Renal pelvis (tissue), 4 donors: ENCODE measurements around the gene APBB1IP. TPM values are rescaled to one million over a fixed set of nuclear protein-coding genes. Genes with fewer than 3 reads are reported as not detected.
"Not testable (repeated sequence)": the region's sequence is repeated elsewhere in the genome, so short reads cannot be mapped to it uniquely, and the experiment has no call there.

ENCODE experiments used
- DNase-seq: peaks from one replicate; pipeline ENCODE4 v3.0.0-alpha.2; 2013
- polyA plus RNA-seq, 3 donors: library from polyadenylated mRNA; unstranded; fragments of 120-200 nt; gene quantifications; one replicate each; pipeline ENCODE4 v1.2.1, GENCODE V29; 2013; ENCODE audit not compliant: insufficient read length in 3 of 3

The APBB1IP gene
- polyA plus RNA-seq, 3 donors = 0.86 to 1.8 (median 1.3) TPM

DNA sequence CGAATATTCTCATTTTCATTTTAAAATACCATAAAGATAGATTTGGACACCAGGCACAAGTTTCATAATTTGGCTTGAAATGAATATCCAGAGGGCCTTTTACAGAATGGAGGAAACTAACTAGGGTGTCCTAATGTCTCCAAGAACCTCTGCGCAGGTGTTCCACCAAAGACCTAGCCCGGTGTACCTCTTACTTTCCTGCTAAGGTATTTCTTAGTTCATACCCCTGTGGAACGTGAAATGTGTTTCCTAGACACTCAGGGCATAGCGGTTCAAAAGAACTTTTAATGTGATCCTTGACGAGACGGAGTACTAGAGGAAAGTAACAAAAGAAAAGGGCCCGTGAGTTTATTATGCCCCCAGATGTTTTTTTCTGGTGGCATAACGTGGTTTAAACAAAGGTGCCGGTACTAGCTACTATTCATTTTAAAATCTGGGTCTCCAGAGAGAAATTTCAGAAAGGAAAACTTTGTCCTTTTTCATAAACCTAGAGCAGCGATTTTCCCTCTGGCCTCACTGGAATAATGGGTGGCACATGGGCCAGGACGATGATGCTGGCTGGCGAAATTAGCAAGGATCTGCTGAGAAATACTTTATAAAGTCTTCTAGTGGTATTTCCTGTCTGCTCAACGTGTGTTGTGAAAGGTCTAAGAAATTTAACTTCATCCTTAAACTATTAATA lies 1.4 kb downstream of the APBB1IP start:
- no peak for DNase-seq

GRCh38 chr10:26440088-26440470 lies 1.9 kb downstream of the APBB1IP start:
- no peak for DNase-seq

DNA sequence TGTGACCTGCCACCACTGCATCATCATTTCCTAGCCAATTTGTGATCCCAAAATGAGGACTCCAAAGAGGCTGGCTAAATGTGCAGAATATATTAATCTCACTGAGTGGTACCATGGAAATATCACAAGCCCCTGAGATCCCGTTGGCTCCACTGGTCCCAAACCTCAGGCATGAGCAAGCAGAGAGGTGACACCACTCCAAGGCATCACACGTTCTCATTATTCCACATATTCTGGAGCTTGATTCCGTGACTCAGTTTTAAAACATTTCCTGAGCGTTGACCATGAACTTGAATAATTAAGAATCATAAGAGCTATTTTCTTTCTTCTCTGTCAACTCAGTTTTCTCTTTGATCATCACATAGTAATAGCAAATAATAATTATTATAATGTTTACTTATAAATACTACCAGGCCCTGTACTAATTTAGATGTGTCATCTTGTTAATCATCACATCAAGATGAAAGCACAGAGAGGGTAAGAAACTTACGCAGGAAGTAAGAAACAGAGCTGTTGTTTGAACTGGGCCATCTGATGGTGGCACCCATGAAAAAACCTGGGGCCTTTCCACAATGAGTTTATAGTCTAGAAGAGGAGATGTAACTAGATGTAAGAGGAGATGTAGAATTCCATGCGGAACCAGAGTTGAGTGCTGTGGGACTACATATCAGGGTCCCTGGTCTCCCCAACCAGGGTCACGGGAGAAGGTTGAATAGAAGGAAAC lies 3.5 kb downstream of the APBB1IP start:
- DNase-seq = no peak

GRCh38 chr10:26445411-26446031 lies 7.4 kb downstream of the APBB1IP start:
- no peak for DNase-seq

DNA sequence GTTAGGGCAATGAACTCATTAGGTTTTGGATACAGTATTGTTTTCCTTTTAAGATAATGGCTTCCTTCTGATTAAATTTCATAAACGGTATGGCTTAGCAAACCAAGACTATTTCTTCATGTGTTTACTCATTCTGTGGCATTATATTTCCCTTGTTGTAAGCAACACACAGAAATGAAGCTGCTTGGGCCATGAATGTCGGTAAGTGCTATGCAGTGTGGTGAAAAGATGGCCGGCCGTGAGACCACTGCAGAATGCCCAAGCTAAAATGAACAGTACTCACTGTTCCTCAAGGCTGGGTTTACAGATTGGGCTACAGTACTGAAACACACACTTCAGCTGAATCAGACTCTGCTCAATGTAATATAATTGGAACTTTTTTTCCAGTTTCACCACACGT lies 8.1 kb downstream of the APBB1IP start:
- no peak for DNase-seq

DNA sequence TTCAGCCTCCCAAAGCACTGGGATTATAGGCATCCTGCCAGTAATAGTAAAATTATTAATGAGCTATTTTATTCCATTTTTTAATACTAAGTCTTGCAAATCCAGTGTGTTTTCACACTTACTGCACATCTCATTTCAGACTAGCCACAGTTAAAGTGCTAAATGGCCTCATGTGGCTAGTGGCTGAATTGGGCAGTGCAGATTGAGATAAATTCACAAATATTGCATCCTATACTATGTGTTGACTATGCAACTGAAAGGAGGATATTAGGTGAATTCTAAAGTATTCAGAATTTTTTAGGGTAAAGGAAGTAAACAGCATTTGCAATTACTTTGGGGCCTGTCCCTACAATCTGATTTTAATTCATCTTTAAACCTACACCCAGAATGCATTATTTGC lies 10.2 kb downstream of the APBB1IP start:
- DNase-seq = no peak

DNA sequence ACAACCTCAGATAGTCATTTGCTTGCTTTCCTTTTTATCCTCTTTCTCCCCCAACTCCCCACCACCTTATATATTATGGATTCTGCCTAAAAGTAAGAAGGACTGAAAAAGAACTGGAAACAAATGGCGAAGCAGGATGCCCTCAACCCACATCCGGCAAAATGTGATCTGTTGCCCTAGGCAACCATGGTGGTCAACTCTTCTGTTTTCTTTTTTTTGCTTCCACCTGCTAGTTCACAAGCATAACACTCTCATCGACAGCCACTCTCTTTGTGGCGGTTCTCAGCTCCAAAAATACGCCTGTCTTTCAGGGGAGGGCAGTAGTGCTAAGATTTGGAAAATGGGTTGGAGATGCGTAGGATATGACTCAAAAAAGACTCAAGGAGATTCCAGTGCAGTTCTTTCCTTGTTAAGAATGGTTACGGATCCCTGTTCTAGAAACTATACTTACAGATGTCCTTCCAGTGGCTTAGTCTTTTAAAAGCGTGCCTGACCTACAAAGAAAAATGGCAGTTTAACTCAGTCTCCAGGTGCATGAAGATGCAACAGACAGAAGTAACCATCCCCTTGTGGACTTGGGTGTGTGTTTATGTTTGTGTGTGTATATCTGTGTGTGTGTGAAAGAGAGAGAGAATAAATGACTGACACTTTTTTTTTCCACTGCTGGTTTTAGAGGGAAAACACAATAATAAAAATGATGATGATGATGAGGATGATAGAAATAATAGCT lies 10.7 kb downstream of the APBB1IP start:
- DNase-seq = no peak

- no peak for DNase-seq
Observed at GRCh38 chr10:26449726-26450125, 11.6 kb downstream of the APBB1IP start.

DNA sequence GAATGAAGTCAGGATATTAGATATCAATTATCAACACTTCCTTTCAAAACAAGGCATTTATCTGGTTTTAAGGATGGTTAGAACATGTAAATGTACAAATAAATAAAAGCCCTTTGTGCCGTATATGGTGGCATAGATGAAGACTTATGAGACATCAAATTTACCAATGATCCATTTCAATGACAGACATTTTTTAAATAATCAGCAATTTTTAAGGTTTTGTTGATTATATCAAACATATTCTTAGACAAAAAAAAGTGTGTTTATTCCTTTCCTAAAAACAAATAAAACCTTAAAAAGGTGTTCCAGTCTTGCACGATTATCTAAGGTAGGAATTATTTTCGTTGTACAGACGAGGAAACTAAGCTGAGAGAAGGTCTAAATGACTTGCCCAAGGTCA lies 13.8 kb downstream of the APBB1IP start:
- DNase-seq = no peak

- no peak for DNase-seq
Observed at GRCh38 chr10:26453850-26454249, 15.7 kb downstream of the APBB1IP start.

DNA sequence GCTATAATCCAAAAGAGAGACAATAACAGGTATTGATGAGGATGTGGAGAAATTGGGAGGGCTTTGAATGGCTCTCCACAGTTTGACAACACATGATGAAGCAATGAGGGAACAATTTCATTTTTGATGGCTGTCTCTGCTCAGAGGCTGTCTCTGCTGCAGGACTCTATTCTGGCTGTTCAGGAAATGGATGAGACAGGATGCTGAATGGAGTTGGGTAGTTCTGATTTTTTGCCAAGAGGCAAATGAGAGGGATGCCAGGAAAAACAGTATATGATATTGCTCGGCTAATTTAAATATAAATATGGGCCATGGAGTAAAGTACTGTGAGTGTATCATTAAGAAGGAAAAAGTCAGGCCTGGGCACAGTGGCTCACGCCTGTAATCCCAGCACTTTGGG lies 16.8 kb downstream of the APBB1IP start:
- no peak for DNase-seq

DNA sequence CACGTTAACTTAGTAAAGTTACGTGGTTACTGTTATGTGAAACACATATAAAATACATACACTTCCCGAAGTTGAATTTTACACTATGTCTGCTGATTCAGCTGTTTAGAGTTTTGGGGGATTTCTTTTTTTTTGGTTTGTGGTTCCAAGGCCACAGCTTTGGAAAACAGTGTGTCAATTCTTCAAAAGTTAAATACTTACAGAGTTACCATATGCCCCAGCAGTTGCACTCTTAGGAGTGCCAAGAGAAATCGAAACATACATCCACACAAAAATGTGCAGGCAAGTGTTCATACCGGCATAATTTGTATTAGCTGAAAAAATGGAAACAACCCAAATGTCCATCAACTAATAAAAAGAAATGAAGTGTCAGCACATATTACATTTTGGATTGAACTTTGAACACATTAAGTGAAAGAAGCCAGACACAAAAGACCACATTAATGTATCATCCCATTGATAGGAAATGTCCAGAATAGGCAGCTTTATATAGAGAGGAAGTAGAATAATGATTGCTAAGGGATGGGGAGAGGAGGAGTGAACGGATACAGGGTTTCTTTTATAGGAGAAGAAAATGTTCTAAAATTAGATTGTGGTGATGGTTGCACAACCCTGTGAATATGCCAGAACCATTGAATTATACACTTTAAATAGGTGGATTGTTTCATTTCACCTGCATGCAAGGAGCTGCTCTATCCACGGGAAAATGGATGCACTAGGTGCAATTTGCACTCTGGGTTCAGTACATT lies 17.6 kb downstream of the APBB1IP start:
- no peak for DNase-seq

DNA sequence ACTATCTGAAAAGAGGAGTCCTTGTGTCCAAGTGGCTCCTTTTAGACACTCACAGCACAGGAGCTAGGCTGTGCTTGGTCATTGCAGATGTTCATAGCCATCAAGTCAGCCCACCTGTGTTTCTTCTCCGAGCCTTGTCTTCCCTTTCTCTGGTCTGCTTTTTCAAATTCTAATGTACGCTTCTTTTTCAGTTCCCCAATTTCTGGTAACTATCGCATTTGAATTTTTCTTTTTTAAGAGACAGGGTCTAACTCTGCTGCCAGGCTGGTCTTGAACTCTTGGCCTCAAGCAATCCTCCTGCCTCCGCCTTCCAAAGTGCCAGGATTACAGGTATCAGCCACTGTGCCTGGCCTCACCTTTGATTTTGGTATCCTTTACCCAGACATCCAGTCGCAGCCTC lies 18.9 kb downstream of the APBB1IP start:
- DNase-seq = no peak

DNA sequence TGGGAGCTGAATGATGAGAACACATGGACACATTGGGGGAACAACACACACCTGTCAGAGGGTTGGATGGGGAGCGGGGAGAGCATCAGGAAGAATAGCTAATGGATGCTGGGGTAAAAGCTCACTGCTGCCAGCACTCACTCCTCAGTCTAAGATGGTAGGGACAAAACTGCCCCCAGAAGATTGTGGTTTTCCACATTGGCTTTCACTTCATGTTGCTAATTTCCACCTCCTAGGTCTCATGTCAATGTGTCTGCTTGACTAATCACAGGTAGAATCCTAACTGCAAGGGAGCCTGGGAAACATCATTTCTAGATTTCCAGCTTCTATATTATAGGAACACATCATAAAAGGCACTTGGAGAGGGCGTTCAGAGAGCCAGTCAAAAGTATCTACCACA lies 22.6 kb downstream of the APBB1IP start:
- DNase-seq = no peak

DNA sequence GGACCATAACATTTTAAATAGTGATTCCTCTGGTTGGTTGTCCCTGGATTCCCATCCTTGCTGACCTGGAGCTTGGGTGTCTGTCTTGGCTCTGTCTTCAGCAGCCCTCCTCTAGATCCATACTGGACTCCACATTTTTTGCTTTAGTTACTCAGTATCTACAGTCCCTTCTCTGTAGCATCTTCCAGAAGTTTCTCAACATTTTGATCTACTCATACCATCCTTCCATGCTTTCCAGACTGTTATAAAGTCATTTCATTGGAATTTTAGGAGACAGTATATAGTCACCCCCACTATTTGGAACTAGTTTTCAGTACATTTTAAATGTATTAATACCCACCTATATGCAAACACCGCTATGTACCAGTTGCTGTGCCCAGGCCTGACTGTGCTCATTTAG lies 25.8 kb downstream of the APBB1IP start:
- no peak for DNase-seq

DNA sequence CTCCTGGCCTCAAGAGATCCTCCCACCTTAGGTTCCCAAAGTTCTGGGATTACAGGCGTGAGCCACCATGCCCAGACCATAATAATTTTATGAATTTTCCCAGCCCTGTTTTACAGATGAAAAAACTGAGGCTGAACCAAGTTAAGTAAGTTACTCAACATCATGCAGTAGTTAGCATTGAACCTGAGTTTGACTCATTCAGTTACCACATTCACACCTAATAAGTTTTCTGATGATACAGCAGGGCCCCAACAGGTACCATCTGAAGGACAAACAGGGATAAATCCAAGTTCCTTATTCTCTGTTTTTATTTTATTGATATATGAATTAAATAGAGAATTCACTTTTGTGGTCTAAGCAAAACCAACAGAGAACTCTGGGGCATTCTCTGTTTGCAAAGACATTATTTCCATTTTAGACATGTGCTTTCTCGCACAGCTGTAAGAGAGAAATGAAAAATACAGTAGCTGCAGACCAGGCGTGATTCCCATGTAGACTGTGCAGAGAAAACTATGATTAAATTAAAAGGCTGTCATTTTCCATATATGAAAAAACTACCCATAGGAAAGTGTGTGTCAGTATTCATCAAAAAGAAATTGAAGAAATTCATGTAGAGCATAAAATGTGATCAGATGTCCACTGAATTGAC lies 26.6 kb downstream of the APBB1IP start:
- DNase-seq = no peak

GRCh38 chr10:26466531-26466930 lies 28.4 kb downstream of the APBB1IP start:
- DNase-seq = not testable (repeated sequence)

DNA sequence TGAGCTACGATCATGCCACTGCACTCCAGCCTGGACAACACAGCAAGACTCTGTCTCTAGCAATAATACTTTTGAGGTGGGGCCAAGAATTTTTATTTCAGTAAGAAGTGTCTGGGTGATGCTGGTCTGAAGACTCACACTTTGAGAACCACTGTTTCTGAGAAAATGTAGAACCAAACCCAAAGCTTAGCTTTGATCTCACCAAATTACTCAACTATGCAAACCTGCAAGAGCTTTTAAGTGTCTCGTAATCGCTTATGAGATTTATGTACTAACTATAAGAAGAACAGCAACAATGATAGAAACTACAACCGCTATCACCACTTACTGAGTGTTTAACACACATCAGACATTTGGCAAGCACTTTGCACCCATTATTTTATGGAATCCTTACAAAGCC lies 29.5 kb downstream of the APBB1IP start:
- no peak for DNase-seq

GRCh38 chr10:26468291-26468690 lies 30.1 kb downstream of the APBB1IP start:
- DNase-seq = no peak

GRCh38 chr10:26468700-26469099 lies 30.6 kb downstream of the APBB1IP start:
- no peak for DNase-seq

DNA sequence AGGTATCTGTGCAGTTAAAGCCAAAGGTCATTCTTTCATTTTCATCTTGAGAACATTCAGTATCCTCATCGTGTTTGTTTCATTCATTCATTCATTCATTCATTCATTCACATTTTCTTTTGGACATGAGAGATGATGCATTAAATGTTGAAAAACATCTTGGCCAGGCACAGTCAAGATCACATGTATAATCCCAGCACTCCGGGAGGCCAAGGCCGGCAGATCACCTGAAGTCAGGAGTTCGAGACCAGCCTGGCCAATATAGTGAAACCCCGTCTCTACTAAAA lies 34.3 kb downstream of the APBB1IP start:
- no peak for DNase-seq

DNA sequence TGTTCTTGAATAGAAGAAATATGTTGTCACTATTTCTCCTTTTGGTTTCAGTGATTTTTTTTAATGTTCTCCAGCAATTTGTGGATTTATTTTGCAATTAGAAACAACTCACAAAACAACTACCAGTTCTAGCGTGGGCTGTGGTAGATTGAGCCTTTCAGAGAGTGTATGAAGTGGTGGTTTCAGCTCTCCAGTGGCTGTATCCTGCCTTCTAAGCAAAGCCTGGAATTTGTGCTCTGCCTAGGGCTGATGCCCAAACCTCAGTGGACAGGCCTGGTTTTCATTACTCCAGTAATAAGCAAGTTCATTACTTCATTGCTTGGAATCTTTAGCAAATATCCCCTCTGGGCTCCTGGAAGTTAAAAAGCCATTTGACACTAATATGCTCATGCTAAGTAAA lies 35.9 kb downstream of the APBB1IP start:
- DNase-seq = no peak
